H9 (cell line): ENCODE data around the gene AGMO. TPM values are rescaled to one million over a fixed set of nuclear protein-coding genes. Genes with fewer than 3 reads are reported as not detected.

Source experiments
- DNase-seq: peaks from one replicate; pipeline ENCODE4 v3.0.0-alpha.2; 2017
- H2AFZ ChIP-seq: one replicate; pipeline ENCODE4 v1.6.1; 2013; ENCODE audit warnings: mild to moderate bottlenecking, low read length, control low read depth, moderate library complexity
- H2AK5ac ChIP-seq: 2 replicates; pipeline ENCODE4 v1.6.1; 2013; ENCODE audit warnings: low read length, control low read depth, mixed read lengths; ENCODE audit not compliant: insufficient read length
- H2BK120ac ChIP-seq: one replicate; pipeline ENCODE4 v1.6.1; 2013; ENCODE audit warnings: low read depth, mild to moderate bottlenecking, low read length, control low read depth, inconsistent platforms; ENCODE audit not compliant: poor library complexity, severe bottlenecking
- H2BK12ac ChIP-seq: 2 replicates; pipeline ENCODE4 v1.6.1; 2013; ENCODE audit warnings: low read length, control low read depth, mixed read lengths, low read depth; ENCODE audit not compliant: insufficient read length
- H2BK15ac ChIP-seq: 2 replicates; pipeline ENCODE4 v1.6.1; 2013; ENCODE audit warnings: low read depth, low read length, control low read depth
- H2BK20ac ChIP-seq: one replicate; pipeline ENCODE4 v1.6.1; 2013; ENCODE audit warnings: low read depth, mild to moderate bottlenecking, low read length, control low read depth, inconsistent platforms; ENCODE audit not compliant: poor library complexity, severe bottlenecking
- H2BK5ac ChIP-seq: 2 replicates; pipeline ENCODE4 v1.6.1; 2013; ENCODE audit warnings: low read length, control low read depth, mixed read lengths; ENCODE audit not compliant: insufficient read length
- H3K14ac ChIP-seq: 2 replicates; pipeline ENCODE4 v1.6.1; 2013; ENCODE audit warnings: low read length, control low read depth; ENCODE audit not compliant: insufficient read depth
- H3K18ac ChIP-seq: 2 replicates; pipeline ENCODE4 v1.6.1; 2013; ENCODE audit warnings: low read depth, mild to moderate bottlenecking, mixed read lengths, low read length, control low read depth; ENCODE audit not compliant: insufficient read length
- H3K23ac ChIP-seq: 2 replicates; pipeline ENCODE4 v1.6.1; 2013; ENCODE audit warnings: low read length, control low read depth, mixed read lengths, low read depth; ENCODE audit not compliant: insufficient read length
- H3K23me2 ChIP-seq: 2 replicates; pipeline ENCODE4 v1.6.1; 2013; ENCODE audit warnings: low read depth, mild to moderate bottlenecking, mixed read lengths, low read length, control low read depth; ENCODE audit not compliant: insufficient read length, poor library complexity, severe bottlenecking
- H3K27ac ChIP-seq: 2 replicates; pipeline ENCODE4 v1.5.1; 2013; ENCODE audit warnings: low read length, control low read depth, mixed read lengths, low read depth; ENCODE audit not compliant: insufficient read length
- H3K27me3 ChIP-seq: 2 replicates; pipeline ENCODE4 v1.6.1; 2013; ENCODE audit warnings: low read length, control low read depth, inconsistent platforms; ENCODE audit not compliant: insufficient read depth
- H3K4ac ChIP-seq: 2 replicates; pipeline ENCODE4 v1.6.1; 2013; ENCODE audit warnings: low read depth, mild to moderate bottlenecking, control low read depth, inconsistent platforms, low read length, moderate library complexity
- H3K4me1 ChIP-seq: 2 replicates; pipeline ENCODE4 v1.6.1; 2013; ENCODE audit warnings: low read length, control low read depth, inconsistent platforms; ENCODE audit not compliant: insufficient read depth
- H3K4me2 ChIP-seq: 2 replicates; pipeline ENCODE4 v1.6.1; 2013; ENCODE audit warnings: low read length, control low read depth, mixed read lengths; ENCODE audit not compliant: insufficient read length, insufficient read depth
- H3K56ac ChIP-seq: 2 replicates; pipeline ENCODE4 v1.6.1; 2013; ENCODE audit warnings: low read depth, mild to moderate bottlenecking, mixed read lengths, low read length, control low read depth; ENCODE audit not compliant: insufficient read length
- H3K79me1 ChIP-seq: 2 replicates; pipeline ENCODE4 v1.6.1; 2013; ENCODE audit warnings: low read depth, mild to moderate bottlenecking, moderate library complexity, low read length, control low read depth, inconsistent platforms; ENCODE audit not compliant: insufficient read depth, poor library complexity, severe bottlenecking
- H3K79me2 ChIP-seq: 2 replicates; pipeline ENCODE4 v1.6.1; 2013; ENCODE audit warnings: low read length, control low read depth, inconsistent platforms; ENCODE audit not compliant: insufficient read depth
- H3K9ac ChIP-seq: 2 replicates; pipeline ENCODE4 v1.6.1; 2013; ENCODE audit warnings: low read length, control low read depth, mixed read lengths; ENCODE audit not compliant: insufficient read length; ENCODE audit errors: extremely low read depth
- H3K9me3 ChIP-seq: one replicate; pipeline ENCODE4 v1.6.1; 2013; ENCODE audit warnings: low read depth, low read length, inconsistent platforms; ENCODE audit not compliant: control insufficient read depth
- H3T11ph ChIP-seq: one replicate; pipeline ENCODE4 v1.6.1; 2013; ENCODE audit warnings: mild to moderate bottlenecking, low read length, control low read depth, inconsistent platforms
- H4K20me1 ChIP-seq: one replicate; pipeline ENCODE4 v1.6.1; 2013; ENCODE audit not compliant: control insufficient read depth, insufficient read length, insufficient read depth
- H4K5ac ChIP-seq: 2 replicates; pipeline ENCODE4 v1.6.1; 2013; ENCODE audit warnings: low read depth, mild to moderate bottlenecking, mixed read lengths, low read length, control low read depth; ENCODE audit not compliant: insufficient read length
- H4K8ac ChIP-seq: replicated peaks from 2 replicates; pipeline ENCODE4 v1.6.1; 2013; ENCODE audit warnings: low read length, control low read depth, mixed read lengths, low read depth; ENCODE audit not compliant: insufficient read length
- H4K91ac ChIP-seq: 2 replicates; pipeline ENCODE4 v1.6.1; 2013; ENCODE audit warnings: low read depth, mild to moderate bottlenecking, moderate library complexity, mixed read lengths, low read length, control low read depth; ENCODE audit not compliant: insufficient read length
- H3K27ac Mint-ChIP-seq, 3 experiments: 2 replicates in 2 of 3; 3 replicates in 1 of 3; pipeline ENCODE4 v1.8.0; 2020 to 2021; ENCODE audit warnings: mixed read lengths in 3 of 3, mild to moderate bottlenecking in 1 of 3, moderate library complexity in 1 of 3
- H3K27me3 Mint-ChIP-seq: 2 replicates; pipeline ENCODE4 v1.8.0; 2021; ENCODE audit warnings: low read depth, mild to moderate bottlenecking, moderate library complexity, mixed read lengths
- H3K36me3 Mint-ChIP-seq, 3 experiments: 2 replicates in 2 of 3; 3 replicates in 1 of 3; pipeline ENCODE4 v1.8.0; 2020 to 2021; ENCODE audit warnings: low read depth in 3 of 3, mixed read lengths in 3 of 3; ENCODE audit not compliant: insufficient read depth in 1 of 3
- H3K4me1 Mint-ChIP-seq, 2 experiments: 2 replicates each; pipeline ENCODE4 v1.8.0; 2020; ENCODE audit warnings: mixed read lengths in 2 of 2
- H3K4me3 Mint-ChIP-seq, 2 experiments: 2 replicates in 1 of 2; 3 replicates in 1 of 2; pipeline ENCODE4 v1.8.0; 2020 to 2021; ENCODE audit warnings: mild to moderate bottlenecking in 2 of 2, mixed read lengths in 2 of 2, moderate library complexity in 1 of 2
- H3K9me3 Mint-ChIP-seq, 2 experiments: 2 replicates in 1 of 2; 3 replicates in 1 of 2; pipeline ENCODE4 v1.8.0; 2020; ENCODE audit warnings: mild to moderate bottlenecking in 2 of 2, mixed read lengths in 2 of 2, moderate library complexity in 1 of 2
- WGBS: extraction: QIAGEN DNeasy Blood & Tissue Kit; methylation state at CpG from one replicate; pipeline ENCODE4 v1.1.7; 2013; ENCODE audit warnings: missing lambda C conversion rate, low lambda C conversion rate, mixed read lengths; ENCODE audit not compliant: insufficient read length; ENCODE audit errors: extremely low coverage; 5-methylcytosine and 5-hydroxymethylcytosine counted together
- total RNA-seq: library from RNA; stranded (reverse); gene quantifications from 2 replicates; pipeline ENCODE4 v1.2.1, GENCODE V29; 2021
- TF ChIP-seq, protein P1 (sequence below): fragments of 200-600 bp; sonication (generic); conservative IDR thresholded peaks from 3 replicates; pipeline ENCODE4 v1.8.0; 2021; ENCODE audit warnings: antibody characterized with exemption, mild to moderate bottlenecking

The AGMO gene
- total RNA-seq, 1 experiment from 2014 or later, result 0.70 TPM

DNA sequence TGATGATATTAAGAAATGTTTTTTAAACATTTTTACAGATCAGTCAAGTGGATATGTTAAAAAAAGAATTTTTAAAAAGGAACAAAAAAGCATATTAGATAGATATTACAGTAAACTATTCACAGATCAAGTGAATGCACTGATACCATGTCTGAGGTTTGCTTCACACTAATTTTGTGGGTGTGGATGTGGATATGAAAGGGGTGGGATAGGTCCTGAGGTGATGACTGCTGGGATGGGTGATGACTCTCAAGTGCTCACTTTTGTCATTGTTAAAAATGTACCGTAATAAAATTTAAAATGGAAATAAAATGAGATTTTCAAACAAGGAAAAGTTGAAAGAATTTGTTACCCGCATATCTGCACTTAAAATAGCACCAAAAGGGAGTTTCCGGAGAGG, 54.1 kb downstream of the AGMO start:
- Histone ChIP-seq H3K56ac (no peak overlapping the region), H2BK12ac (no peak overlapping the region), H2BK120ac (no peak overlapping the region), H3K18ac (no peak overlapping the region), H2AK5ac (no peak overlapping the region), H3K23me2 (no peaks in the 10 kb centered on the region), H4K5ac (no peak overlapping the region), H2BK15ac (no peak overlapping the region), H3K4ac (no peak overlapping the region), H3K23ac (no peak overlapping the region), H3K14ac (no peak overlapping the region), H3T11ph (no peak overlapping the region), H4K20me1 (no peaks in the 10 kb centered on the region), H2BK20ac (no peak overlapping the region), H4K8ac (no peak overlapping the region), H2AFZ (no peak overlapping the region), H3K79me1 (no peaks in the 10 kb centered on the region), H3K9ac (no peak overlapping the region), H3K9me3 (no peaks in the 10 kb centered on the region), H4K91ac (no peak overlapping the region), H3K4me2 (no peak overlapping the region), H2BK5ac (no peak overlapping the region), H3K27ac (no peak overlapping the region), H3K4me1 (no peaks in the 10 kb centered on the region), H3K79me2 (no peaks in the 10 kb centered on the region), H3K27me3 (no peaks in the 10 kb centered on the region)
- no peaks in the 10 kb centered on the region for H3K9me3 Mint-ChIP-seq
- TF ChIP-seq, protein P1, sequence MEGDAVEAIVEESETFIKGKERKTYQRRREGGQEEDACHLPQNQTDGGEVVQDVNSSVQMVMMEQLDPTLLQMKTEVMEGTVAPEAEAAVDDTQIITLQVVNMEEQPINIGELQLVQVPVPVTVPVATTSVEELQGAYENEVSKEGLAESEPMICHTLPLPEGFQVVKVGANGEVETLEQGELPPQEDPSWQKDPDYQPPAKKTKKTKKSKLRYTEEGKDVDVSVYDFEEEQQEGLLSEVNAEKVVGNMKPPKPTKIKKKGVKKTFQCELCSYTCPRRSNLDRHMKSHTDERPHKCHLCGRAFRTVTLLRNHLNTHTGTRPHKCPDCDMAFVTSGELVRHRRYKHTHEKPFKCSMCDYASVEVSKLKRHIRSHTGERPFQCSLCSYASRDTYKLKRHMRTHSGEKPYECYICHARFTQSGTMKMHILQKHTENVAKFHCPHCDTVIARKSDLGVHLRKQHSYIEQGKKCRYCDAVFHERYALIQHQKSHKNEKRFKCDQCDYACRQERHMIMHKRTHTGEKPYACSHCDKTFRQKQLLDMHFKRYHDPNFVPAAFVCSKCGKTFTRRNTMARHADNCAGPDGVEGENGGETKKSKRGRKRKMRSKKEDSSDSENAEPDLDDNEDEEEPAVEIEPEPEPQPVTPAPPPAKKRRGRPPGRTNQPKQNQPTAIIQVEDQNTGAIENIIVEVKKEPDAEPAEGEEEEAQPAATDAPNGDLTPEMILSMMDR, result no peak
- no peaks in the 10 kb centered on the region for H3K4me1 Mint-ChIP-seq
- H3K27me3 Mint-ChIP-seq, result no peaks in the 10 kb centered on the region
- no peaks in the 10 kb centered on the region for H3K36me3 Mint-ChIP-seq
- no peak overlapping the region for H3K4me3 Mint-ChIP-seq
- no peak for DNase-seq
- no peak overlapping the region for H3K27ac Mint-ChIP-seq
- no CpG with 5 or more reads among the region's 3 CpGs for WGBS
